ENCODE measurements around the gene FOXRED2. TPM values are rescaled to one million over a fixed set of nuclear protein-coding genes. Genes with fewer than 3 reads are reported as not detected.

The FOXRED2 gene
- total and polyA plus RNA-seq, 2 donors (not counting 1 experiment from before 2014, with no cell fraction given) = 0.86 to 7.4 TPM

GRCh38 chr22:36467042-36467810, 39.6 kb downstream of the FOXRED2 start:
- Mint-ChIP-seq H3K27me3 (no peaks in the 10 kb centered on the region), H3K27ac (peak overlapping the region; percentile 32), H3K9me3 (ENCODE audit: insufficient read depth) (no peaks in the 10 kb centered on the region), H3K4me1 (peaks cover 14% of the 10 kb centered on the region), H3K4me3 (no peak overlapping the region)
- Histone ChIP-seq H2AFZ (ENCODE audit: insufficient read depth, low read depth, low read length, poor library complexity, severe bottlenecking) (no peak overlapping the region), H3K9me3 (ENCODE audit: control extremely low read depth in 1 of 3, control insufficient read depth in 2 of 3, insufficient read depth in 1 of 3, low read length in 2 of 3) (no peaks in the 10 kb centered on the region), H3K4me2 (replicated peaks; ENCODE audit: low read depth, low read length, poor library complexity, severe bottlenecking) (no peak overlapping the region), H3K79me2 (ENCODE audit: control insufficient read depth, insufficient read depth, low read length) (peaks cover 31% of the 10 kb centered on the region), H3K27ac (ENCODE audit: low read length in 2 of 2) (no peak overlapping the region), H3K9ac (ENCODE audit: low read length) (no peak overlapping the region), H4K20me1 (ENCODE audit: control insufficient read depth, insufficient read depth, low read length, poor library complexity, severe bottlenecking) (no peaks in the 10 kb centered on the region), H3K36me3 (replicated peaks in 1 of 2; ENCODE audit: control extremely low read depth in 1 of 2, control insufficient read depth in 1 of 2, extremely low read depth in 1 of 2, insufficient read depth in 2 of 2, low read length in 1 of 2) (peaks cover 4 to 27% of the 10 kb centered on the region in 2 experiments), H3K4me3 (ENCODE audit: control extremely low read depth in 1 of 5, extremely low read depth in 1 of 5, insufficient read depth in 1 of 5, low read depth in 2 of 5, low read length in 4 of 5) (no peak overlapping the region), H3K27me3 (replicated peaks in 1 of 4; ENCODE audit: control extremely low read depth in 1 of 4, control insufficient read depth in 3 of 4, insufficient read depth in 4 of 4, low read length in 3 of 4) (no peaks in the 10 kb centered on the region), H3K4me1 (ENCODE audit: control insufficient read depth in 2 of 2, insufficient read depth in 2 of 2, low read length in 2 of 2) (peaks cover 6 to 17% of the 10 kb centered on the region in 2 donors)
- TF ChIP-seq CTCF (IDR thresholded peaks at IDR 0.05) (no peak), EZH2 (IDR thresholded peaks at IDR 0.05; ENCODE audit: borderline replicate concordance, insufficient read depth, low read depth, low read length, poor library complexity, severe bottlenecking) (no peak)
- ChIA-PET CTCF (interaction anchor here (1.0 to 29.7 kb wide), 5 partner anchors 19 to 163 kb away, joined by 3 to 607 read pairs (median 6); no protein-coding TSS in a partner anchor), POLR2A (interaction anchor here (0.6 to 1.0 kb wide), 3 partner anchors 9 to 166 kb away, joined by 3 to 4 read pairs (median 4); no protein-coding TSS in a partner anchor)
- intact Hi-C loops (cut with micrococcal nuclease) = no loop called here
- 73% methylated on average over 9 of the region's 14 CpGs for WGBS (ENCODE audit: insufficient coverage)
- DNase-seq = no peak
- ATAC-seq (ENCODE audit: low read depth) = no peak

DNA sequence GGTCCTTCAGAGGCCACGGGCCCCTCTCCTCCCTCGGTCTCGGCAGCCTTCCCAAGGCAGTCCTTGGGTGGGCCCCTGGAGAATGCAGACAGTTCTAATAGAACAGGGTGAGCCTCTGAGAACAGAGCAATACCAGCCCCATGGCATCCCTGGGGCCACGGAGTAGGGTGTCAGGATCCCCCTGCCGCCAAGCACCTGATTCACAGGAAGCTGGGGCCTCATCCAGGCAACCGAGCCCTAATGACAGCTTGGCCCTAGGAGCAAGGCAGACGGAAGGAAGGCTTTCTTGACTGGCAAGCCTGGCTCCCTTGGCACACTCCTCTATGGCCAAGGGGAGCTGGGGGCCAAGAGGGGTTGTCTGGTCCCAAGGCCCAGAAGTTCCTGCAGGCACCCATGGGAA, 40.6 kb downstream of the FOXRED2 start:
- WGBS (ENCODE audit: insufficient coverage) = 66% methylated on average over 7 of the region's 7 CpGs
- no peak overlapping the region for H2AFZ ChIP-seq (ENCODE audit: insufficient read depth, low read depth, low read length, poor library complexity, severe bottlenecking)
- no peak overlapping the region for H3K4me3 ChIP-seq (ENCODE audit: control extremely low read depth in 1 of 5, extremely low read depth in 1 of 5, insufficient read depth in 1 of 5, low read depth in 2 of 5, low read length in 4 of 5)
- intact Hi-C loops (cut with micrococcal nuclease) = no loop called here
- Mint-ChIP-seq H3K27me3 (no peaks in the 10 kb centered on the region), H3K4me1 (peaks cover 14% of the 10 kb centered on the region), H3K27ac (no peak overlapping the region), H3K9me3 (ENCODE audit: insufficient read depth) (no peaks in the 10 kb centered on the region), H3K4me3 (no peak overlapping the region)
- no peak for ATAC-seq (ENCODE audit: low read depth)
- ChIA-PET CTCF (interaction anchor here (0.9 to 29.7 kb wide), 3 partner anchors 20 to 162 kb away, joined by 3 to 607 read pairs (median 3); no protein-coding TSS in a partner anchor), POLR2A (interaction anchor here (0.6 to 1.0 kb wide), 2 partner anchors 159 to 165 kb away, joined by 3 to 4 read pairs; no protein-coding TSS in a partner anchor)
- H3K4me1 ChIP-seq (ENCODE audit: control insufficient read depth in 2 of 2, insufficient read depth in 2 of 2, low read length in 2 of 2) = peaks cover 6 to 17% of the 10 kb centered on the region in 2 donors
- TF ChIP-seq EZH2 (IDR thresholded peaks at IDR 0.05; ENCODE audit: borderline replicate concordance, insufficient read depth, low read depth, low read length, poor library complexity, severe bottlenecking) = no peak
- no peak for TF ChIP-seq CTCF (IDR thresholded peaks at IDR 0.05)
- peaks cover 31% of the 10 kb centered on the region for H3K79me2 ChIP-seq (ENCODE audit: control insufficient read depth, insufficient read depth, low read length)
- H3K36me3 ChIP-seq (replicated peaks in 1 of 2; ENCODE audit: control extremely low read depth in 1 of 2, control insufficient read depth in 1 of 2, extremely low read depth in 1 of 2, insufficient read depth in 2 of 2, low read length in 1 of 2) = peaks cover 4 to 18% of the 10 kb centered on the region in 2 experiments
- DNase-seq = no peak
- no peak overlapping the region for H3K4me2 ChIP-seq (replicated peaks; ENCODE audit: low read depth, low read length, poor library complexity, severe bottlenecking)
- H4K20me1 ChIP-seq (ENCODE audit: control insufficient read depth, insufficient read depth, low read length, poor library complexity, severe bottlenecking) = no peaks in the 10 kb centered on the region
- H3K9me3 ChIP-seq (ENCODE audit: control extremely low read depth in 1 of 3, control insufficient read depth in 2 of 3, insufficient read depth in 1 of 3, low read length in 2 of 3) = no peaks in the 10 kb centered on the region
- H3K27me3 ChIP-seq (replicated peaks in 1 of 4; ENCODE audit: control extremely low read depth in 1 of 4, control insufficient read depth in 3 of 4, insufficient read depth in 4 of 4, low read length in 3 of 4) = no peaks in the 10 kb centered on the region
- no peak overlapping the region for H3K9ac ChIP-seq (ENCODE audit: low read length)
- no peak overlapping the region for H3K27ac ChIP-seq (ENCODE audit: low read length in 2 of 2)

Measured in B cell (primary cell).